IMR-90 (cell line): ENCODE data around the gene RASGRP1. TPM values are rescaled to one million over a fixed set of nuclear protein-coding genes. Genes with fewer than 3 reads are reported as not detected.

Source experiments
- ATAC-seq: fragments of 200-7000 bp; cut with Tn5 transposase; 2 replicates; pipeline ENCODE4 v1.9.1; 2020; ENCODE audit warnings: low read depth, mild to moderate bottlenecking, moderate library complexity
- BruUV-seq: library from RNA; stranded (reverse); fragments of 400-500 nt; replicated peaks from 2 replicates; lab custom pipeline; 2021; lab: Mats Ljungman, UMichigan
- CTCF ChIA-PET: fragments of 300-600 bp; formaldehyde crosslinking; extraction: SDS; loops from one replicate; lab custom pipeline; 2021; ENCODE audit warnings: antibody characterized with exemption; lab: Yijun Ruan, JAX
- POLR2A ChIA-PET: fragments of 300-600 bp; sonication (Branson Sonifier 250); formaldehyde crosslinking; loops from one replicate; lab custom pipeline; 2022; ENCODE audit warnings: antibody characterized with exemption; ENCODE audit not compliant: unreplicated experiment; lab: Charles Lee
- DNase-seq: peaks from one replicate; pipeline ENCODE4 v3.0.0; 2013
- H2AFZ ChIP-seq: replicated peaks from 2 replicates; pipeline ENCODE3; 2013; ENCODE audit warnings: low read length, mild to moderate bottlenecking; ENCODE audit not compliant: poor library complexity
- H2AK5ac ChIP-seq: 2 replicates; pipeline ENCODE4 v1.6.1; 2013; ENCODE audit warnings: low read depth, low read length, inconsistent platforms
- H2AK9ac ChIP-seq: replicated peaks from 2 replicates; pipeline ENCODE3; 2013; ENCODE audit warnings: mild to moderate bottlenecking, low read depth, low read length, moderate library complexity; ENCODE audit not compliant: poor library complexity
- H2BK120ac ChIP-seq: 2 replicates; pipeline ENCODE4 v1.6.1; 2013; ENCODE audit warnings: low read depth, low read length, inconsistent platforms
- H2BK15ac ChIP-seq: 3 replicates; pipeline ENCODE4 v1.6.1; 2013; ENCODE audit warnings: low read depth, low read length, inconsistent platforms
- H2BK20ac ChIP-seq: 2 replicates; pipeline ENCODE4 v1.6.1; 2013; ENCODE audit warnings: low read depth, mild to moderate bottlenecking, inconsistent platforms, low read length, moderate library complexity
- H2BK5ac ChIP-seq: 2 replicates; pipeline ENCODE4 v1.6.1; 2013; ENCODE audit warnings: mild to moderate bottlenecking, low read depth, low read length, inconsistent platforms; ENCODE audit not compliant: poor library complexity, severe bottlenecking
- H3K14ac ChIP-seq: replicated peaks from 2 replicates; pipeline ENCODE4 v1.6.1; 2013; ENCODE audit warnings: low read depth, low read length, inconsistent platforms
- H3K18ac ChIP-seq: 2 replicates; pipeline ENCODE4 v1.6.1; 2013; ENCODE audit warnings: low read depth, low read length, control low read depth
- H3K23ac ChIP-seq: 2 replicates; pipeline ENCODE4 v1.6.1; 2013; ENCODE audit warnings: low read depth, low read length, inconsistent platforms
- H3K27ac ChIP-seq: 2 replicates; pipeline ENCODE4 v1.5.1; 2013; ENCODE audit warnings: mild to moderate bottlenecking, control low read depth, low read length; ENCODE audit not compliant: insufficient read depth
- H3K27me3 ChIP-seq: 2 replicates; pipeline ENCODE4 v1.6.1; 2013; ENCODE audit warnings: low read length; ENCODE audit not compliant: control insufficient read depth, insufficient read depth
- H3K36me3 ChIP-seq: 2 replicates; pipeline ENCODE4 v1.6.1; 2013; ENCODE audit warnings: low read length, mixed read lengths; ENCODE audit not compliant: control insufficient read depth, insufficient read depth
- H3K4ac ChIP-seq: 2 replicates; pipeline ENCODE4 v1.6.1; 2013; ENCODE audit warnings: low read depth, low read length, inconsistent platforms
- H3K4me1 ChIP-seq: 2 replicates; pipeline ENCODE4 v1.6.1; 2013; ENCODE audit warnings: low read length, mixed read lengths; ENCODE audit not compliant: control insufficient read depth, insufficient read depth
- H3K4me2 ChIP-seq: 2 replicates; pipeline ENCODE4 v1.6.1; 2013; ENCODE audit warnings: low read depth, mild to moderate bottlenecking, control low read depth, low read length, moderate library complexity
- H3K4me3 ChIP-seq: 2 replicates; pipeline ENCODE4 v1.5.1; 2013; ENCODE audit warnings: low read depth, mild to moderate bottlenecking, control low read depth, low read length, moderate library complexity; ENCODE audit not compliant: insufficient read depth
- H3K56ac ChIP-seq: 2 replicates; pipeline ENCODE4 v1.6.1; 2013; ENCODE audit warnings: low read length, inconsistent platforms; ENCODE audit not compliant: insufficient read depth; ENCODE audit errors: extremely low read depth
- H3K79me1 ChIP-seq, 2 experiments: 2 replicates each; pipeline ENCODE4 v1.6.1; 2013; ENCODE audit warnings: low read length in 2 of 2, inconsistent platforms in 1 of 2, low read depth in 1 of 2
- H3K9ac ChIP-seq: 2 replicates; pipeline ENCODE4 v1.6.1; 2013; ENCODE audit warnings: low read depth, low read length, control low read depth
- H3K9me1 ChIP-seq: 2 replicates; pipeline ENCODE4 v1.6.1; 2013; ENCODE audit warnings: low read length, inconsistent platforms; ENCODE audit not compliant: insufficient read depth
- H3K9me3 ChIP-seq: 2 replicates; pipeline ENCODE4 v1.6.1; 2013; ENCODE audit warnings: low read length; ENCODE audit not compliant: control insufficient read depth, insufficient read depth
- H4K20me1 ChIP-seq: 2 replicates; pipeline ENCODE4 v1.6.1; 2013; ENCODE audit warnings: low read length, inconsistent platforms; ENCODE audit not compliant: insufficient read depth
- H4K5ac ChIP-seq: 2 replicates; pipeline ENCODE4 v1.6.1; 2013; ENCODE audit warnings: mild to moderate bottlenecking, low read depth, low read length, control low read depth
- H4K8ac ChIP-seq, 2 experiments: 2 replicates each; pipeline ENCODE4 v1.6.1; 2013; ENCODE audit warnings: low read depth in 2 of 2, low read length in 2 of 2, control low read depth in 1 of 2, inconsistent platforms in 1 of 2
- H4K91ac ChIP-seq: 2 replicates; pipeline ENCODE4 v1.6.1; 2013; ENCODE audit warnings: low read depth, low read length, inconsistent platforms; ENCODE audit not compliant: insufficient read depth
- CTCF ChIP-seq: conservative IDR thresholded peaks from 2 replicates; pipeline ENCODE4 v1.5.1; 2012; ENCODE audit warnings: mild to moderate bottlenecking, low read depth, low read length, improper control_type of control experiment
- MAFK ChIP-seq: IDR thresholded peaks from 2 replicates; pipeline ENCODE4 v1.6.1; 2012; ENCODE audit warnings: low read depth, low read length, improper control_type of control experiment
- MAZ ChIP-seq: IDR thresholded peaks from 2 replicates; pipeline ENCODE4 v1.6.1; 2012; ENCODE audit warnings: low read depth, mild to moderate bottlenecking, low read length, improper control_type of control experiment, moderate library complexity, borderline replicate concordance
- POLR2A ChIP-seq: IDR thresholded peaks from 2 replicates; pipeline ENCODE4 v1.6.1; 2012; ENCODE audit warnings: mild to moderate bottlenecking, low read depth, low read length
- RFX5 ChIP-seq: IDR thresholded peaks from 2 replicates; pipeline ENCODE4 v1.8.0; 2012; ENCODE audit warnings: low read depth, mild to moderate bottlenecking, low read length, moderate library complexity
- WGBS, 2 experiments: methylation state at CpG; one replicate each; pipeline versions ENCODE4 v1.1.5 to v1.1.7; 2013; ENCODE audit warnings: missing lambda C conversion rate in 2 of 2; ENCODE audit not compliant: insufficient read length in 1 of 2; ENCODE audit errors: extremely low coverage in 2 of 2; 5-methylcytosine and 5-hydroxymethylcytosine counted together
- dilution Hi-C: fragments of 300-500 bp; cut with HindIII; formaldehyde crosslinking; loops from one replicate; pipeline ENCODE4 v1.14.3; 2018; ENCODE audit warnings: low sequenced_read_pairs; ENCODE audit not compliant: unreplicated experiment
- in situ Hi-C: fragments of 300-500 bp; cut with MboI; formaldehyde crosslinking; loops from 3 replicates; pipeline ENCODE4 v1.14.3; 2019; ENCODE audit warnings: low sequenced_read_pairs, inconsistent platforms, mixed read lengths
- intact Hi-C: fragments of 100-400 bp; cut with micrococcal nuclease; formaldehyde crosslinking; loops from 2 replicates; pipeline ENCODE4 v1.10.0; 2022
- polyA plus RNA-seq, 3 experiments: library from polyadenylated mRNA; depleted of rRNA; stranded (reverse); fragments of >200 nt; gene quantifications; 2 replicates each; pipeline ENCODE4 v1.2.3, GENCODE V29; 2012; ENCODE audit warnings: low replicate concordance in 1 of 3
- total RNA-seq: library from RNA; depleted of rRNA; stranded (reverse); fragments of >200 nt; gene quantifications from 2 replicates; pipeline ENCODE4 v1.2.3, GENCODE V29; 2012

RASGRP1 gene
- total and polyA plus RNA-seq, 2 of the 4 experiments (the other 2 are of a cell fraction) = 1.4 to 3.2 TPM

DNA sequence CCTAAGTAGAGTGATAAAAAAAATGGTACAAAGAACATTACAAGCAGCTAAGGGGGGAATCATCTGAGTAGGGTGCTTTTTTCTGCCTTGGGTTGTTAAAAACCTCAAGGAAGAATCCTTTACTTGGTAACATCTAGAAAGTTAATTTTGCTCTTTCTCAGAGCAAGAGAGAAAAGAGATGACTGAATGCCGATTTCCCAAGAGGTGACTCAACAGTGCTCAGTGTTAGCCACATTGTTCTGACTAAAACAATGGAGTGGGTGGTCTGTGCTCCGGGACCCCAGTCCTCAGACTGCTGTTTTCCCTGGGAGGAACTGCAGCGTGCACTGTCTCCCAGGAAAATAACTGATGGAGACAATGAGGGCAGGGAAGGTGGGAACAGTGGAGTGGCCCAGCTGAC, 41.1 kb upstream of the RASGRP1 start:
- Histone ChIP-seq H3K14ac (no peak overlapping the region), H3K4me2 (no peak overlapping the region), H3K4me1 (no peaks in the 10 kb centered on the region), H3K4ac (no peak overlapping the region), H4K5ac (no peak overlapping the region), H3K27me3 (peaks cover 68% of the 10 kb centered on the region), H4K8ac (no peak overlapping the region), H2AK5ac (no peak overlapping the region), H3K79me1 (no peaks in the 10 kb centered on the region), H2AK9ac (no peak overlapping the region), H3K36me3 (no peaks in the 10 kb centered on the region), H3K27ac (no peak overlapping the region), H2BK120ac (no peak overlapping the region), H2BK20ac (no peak overlapping the region), H3K23ac (no peak overlapping the region), H3K4me3 (no peak overlapping the region), H4K20me1 (no peaks in the 10 kb centered on the region), H4K91ac (no peak overlapping the region), H3K9me3 (no peaks in the 10 kb centered on the region), H3K18ac (no peak overlapping the region), H2AFZ (no peak overlapping the region), H2BK5ac (no peak overlapping the region), H3K9me1 (no peaks in the 10 kb centered on the region), H3K56ac (no peak overlapping the region), H3K9ac (no peak overlapping the region), H2BK15ac (no peak overlapping the region)
- TF ChIP-seq RFX5 (no peak), MAFK (no peak), MAZ (no peak), CTCF (no peak), POLR2A (no peak)
- no peak for ATAC-seq
- BruUV-seq = no TSS peak
- ChIA-PET POLR2A (no interaction called here), CTCF (no interaction called here)
- DNase-seq = no peak
- dilution Hi-C loops = no loop called here
- in situ Hi-C loops = no loop called here
- intact Hi-C loops = no loop called here
- no CpG with 5 or more reads among the region's 3 CpGs for WGBS, 2 experiments
